Measurements from ENCODE around the gene ERC2.
"Not testable (repeated sequence)": the region's sequence is repeated elsewhere in the genome, so short reads cannot be mapped to it uniquely, and the experiment has no call there.

Gene ERC2

GRCh38 chr3:56086355-56086754 lies 381.9 kb downstream of the ERC2 start:
- no peak overlapping the region for H3K9ac ChIP-seq (ENCODE audit: low read length)
- H3K27me3 ChIP-seq (ENCODE audit: control insufficient read depth, insufficient read depth, low read length): no peaks in the 10 kb centered on the region
- H3K27ac ChIP-seq (ENCODE audit: low read depth, low read length): no peak overlapping the region
- no peak overlapping the region for H3K4me3 ChIP-seq (ENCODE audit: low read length)
- no peaks in the 10 kb centered on the region for H3K4me1 ChIP-seq (ENCODE audit: control insufficient read depth, insufficient read depth, low read length)
- H3K36me3 ChIP-seq (ENCODE audit: control insufficient read depth, insufficient read depth, low read length): no peaks in the 10 kb centered on the region

- H3K4me3 ChIP-seq (ENCODE audit: low read length): no peak overlapping the region
- H3K27me3 ChIP-seq (ENCODE audit: control insufficient read depth, insufficient read depth, low read length): no peaks in the 10 kb centered on the region
- H3K27ac ChIP-seq (ENCODE audit: low read depth, low read length): no peak overlapping the region
- H3K9ac ChIP-seq (ENCODE audit: low read length): no peak overlapping the region
- H3K36me3 ChIP-seq (ENCODE audit: control insufficient read depth, insufficient read depth, low read length): no peaks in the 10 kb centered on the region
- no peaks in the 10 kb centered on the region for H3K4me1 ChIP-seq (ENCODE audit: control insufficient read depth, insufficient read depth, low read length)
Measured at GRCh38 chr3:56081246-56081645, 387.0 kb downstream of the ERC2 start.

DNA sequence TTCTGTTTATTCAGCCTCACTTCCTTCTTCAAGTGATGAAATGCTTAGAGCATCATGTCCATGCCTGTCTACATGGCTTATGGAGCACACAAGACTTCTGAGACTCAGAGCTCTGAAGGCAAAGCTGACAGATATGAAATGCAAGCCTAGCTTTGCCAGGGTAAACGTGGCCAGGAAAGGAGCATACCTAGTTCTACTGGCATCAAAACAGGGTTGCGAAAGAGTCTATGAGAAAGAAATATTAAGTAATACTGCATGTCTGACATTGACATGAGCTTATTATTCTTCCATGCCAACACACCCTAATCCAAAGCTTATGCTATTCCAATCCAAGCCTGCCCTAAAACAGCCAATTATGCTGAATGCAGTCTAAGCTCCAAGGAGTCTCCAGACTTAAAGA lies 391.5 kb downstream of the ERC2 start:
- no peaks in the 10 kb centered on the region for H3K4me1 ChIP-seq (ENCODE audit: control insufficient read depth, insufficient read depth, low read length)
- no peaks in the 10 kb centered on the region for H3K36me3 ChIP-seq (ENCODE audit: control insufficient read depth, insufficient read depth, low read length)
- no peak overlapping the region for H3K9ac ChIP-seq (ENCODE audit: low read length)
- H3K27ac ChIP-seq (ENCODE audit: low read depth, low read length): no peak overlapping the region
- no peaks in the 10 kb centered on the region for H3K27me3 ChIP-seq (ENCODE audit: control insufficient read depth, insufficient read depth, low read length)
- no peak overlapping the region for H3K4me3 ChIP-seq (ENCODE audit: low read length)

GRCh38 chr3:56075089-56075488 lies 393.2 kb downstream of the ERC2 start:
- Histone ChIP-seq H3K4me3 (ENCODE audit: low read length) (no peak overlapping the region), H3K27ac (ENCODE audit: low read depth, low read length) (no peak overlapping the region), H3K9ac (ENCODE audit: low read length) (no peak overlapping the region), H3K4me1 (ENCODE audit: control insufficient read depth, insufficient read depth, low read length) (no peaks in the 10 kb centered on the region), H3K36me3 (ENCODE audit: control insufficient read depth, insufficient read depth, low read length) (no peaks in the 10 kb centered on the region), H3K27me3 (ENCODE audit: control insufficient read depth, insufficient read depth, low read length) (no peaks in the 10 kb centered on the region)

DNA sequence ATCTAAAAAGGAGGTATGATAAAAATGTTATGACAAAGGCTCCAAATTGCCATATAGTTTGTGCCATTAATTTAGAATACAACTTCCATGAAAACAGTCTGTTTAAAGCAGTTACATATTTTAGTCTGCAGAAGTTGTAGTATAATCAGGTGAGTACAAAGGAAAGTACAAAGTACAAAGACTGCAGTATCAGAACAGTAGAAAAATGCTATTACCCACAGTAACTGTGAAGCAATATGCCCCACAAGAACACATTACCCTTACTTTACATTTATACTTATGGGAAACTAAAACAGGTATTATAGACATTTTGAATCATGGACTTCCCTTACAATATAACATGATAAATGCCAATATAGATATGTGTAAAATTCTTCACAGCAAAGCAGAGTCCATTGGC lies 398.5 kb downstream of the ERC2 start:
- no peak overlapping the region for H3K4me3 ChIP-seq (ENCODE audit: low read length)
- no peak overlapping the region for H3K27ac ChIP-seq (ENCODE audit: low read depth, low read length)
- H3K27me3 ChIP-seq (ENCODE audit: control insufficient read depth, insufficient read depth, low read length): no peaks in the 10 kb centered on the region
- no peak overlapping the region for H3K9ac ChIP-seq (ENCODE audit: low read length)
- H3K36me3 ChIP-seq (ENCODE audit: control insufficient read depth, insufficient read depth, low read length): no peaks in the 10 kb centered on the region
- no peaks in the 10 kb centered on the region for H3K4me1 ChIP-seq (ENCODE audit: control insufficient read depth, insufficient read depth, low read length)

GRCh38 chr3:56066405-56066804 lies 401.9 kb downstream of the ERC2 start:
- H3K4me1 ChIP-seq (ENCODE audit: control insufficient read depth, insufficient read depth, low read length); H3K27ac ChIP-seq (ENCODE audit: low read depth, low read length); H3K9ac ChIP-seq (ENCODE audit: low read length); H3K36me3 ChIP-seq (ENCODE audit: control insufficient read depth, insufficient read depth, low read length); H3K27me3 ChIP-seq (ENCODE audit: control insufficient read depth, insufficient read depth, low read length); H3K4me3 ChIP-seq (ENCODE audit: low read length): not testable (repeated sequence)

- no peak overlapping the region for H3K27ac ChIP-seq (ENCODE audit: low read depth, low read length)
- H3K4me3 ChIP-seq (ENCODE audit: low read length): no peak overlapping the region
- H3K36me3 ChIP-seq (ENCODE audit: control insufficient read depth, insufficient read depth, low read length): no peaks in the 10 kb centered on the region
- H3K9ac ChIP-seq (ENCODE audit: low read length): no peak overlapping the region
- no peaks in the 10 kb centered on the region for H3K4me1 ChIP-seq (ENCODE audit: control insufficient read depth, insufficient read depth, low read length)
- H3K27me3 ChIP-seq (ENCODE audit: control insufficient read depth, insufficient read depth, low read length): no peaks in the 10 kb centered on the region
Measured at GRCh38 chr3:56064684-56065083, 403.6 kb downstream of the ERC2 start.

DNA sequence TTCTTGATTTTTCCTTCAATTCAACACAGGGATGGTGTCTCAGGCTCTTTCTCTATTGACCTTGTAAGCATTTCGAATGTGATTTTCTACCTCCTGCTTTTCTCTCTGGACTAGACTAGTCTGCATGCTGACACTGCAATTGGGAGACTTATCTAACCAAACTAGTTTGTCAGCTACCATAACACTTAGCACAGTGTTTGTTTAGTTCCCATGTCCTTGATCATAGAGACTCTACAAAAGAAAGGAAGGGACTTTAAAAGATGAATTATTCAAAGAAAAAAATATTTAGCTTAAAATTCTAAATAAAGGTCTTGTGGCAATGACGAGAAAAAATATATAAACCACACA lies 407.0 kb downstream of the ERC2 start:
- Histone ChIP-seq H3K9ac (ENCODE audit: low read length) (no peak overlapping the region), H3K27ac (ENCODE audit: low read depth, low read length) (no peak overlapping the region), H3K27me3 (ENCODE audit: control insufficient read depth, insufficient read depth, low read length) (no peaks in the 10 kb centered on the region), H3K36me3 (ENCODE audit: control insufficient read depth, insufficient read depth, low read length) (no peaks in the 10 kb centered on the region), H3K4me1 (ENCODE audit: control insufficient read depth, insufficient read depth, low read length) (no peaks in the 10 kb centered on the region), H3K4me3 (ENCODE audit: low read length) (no peak overlapping the region)

DNA sequence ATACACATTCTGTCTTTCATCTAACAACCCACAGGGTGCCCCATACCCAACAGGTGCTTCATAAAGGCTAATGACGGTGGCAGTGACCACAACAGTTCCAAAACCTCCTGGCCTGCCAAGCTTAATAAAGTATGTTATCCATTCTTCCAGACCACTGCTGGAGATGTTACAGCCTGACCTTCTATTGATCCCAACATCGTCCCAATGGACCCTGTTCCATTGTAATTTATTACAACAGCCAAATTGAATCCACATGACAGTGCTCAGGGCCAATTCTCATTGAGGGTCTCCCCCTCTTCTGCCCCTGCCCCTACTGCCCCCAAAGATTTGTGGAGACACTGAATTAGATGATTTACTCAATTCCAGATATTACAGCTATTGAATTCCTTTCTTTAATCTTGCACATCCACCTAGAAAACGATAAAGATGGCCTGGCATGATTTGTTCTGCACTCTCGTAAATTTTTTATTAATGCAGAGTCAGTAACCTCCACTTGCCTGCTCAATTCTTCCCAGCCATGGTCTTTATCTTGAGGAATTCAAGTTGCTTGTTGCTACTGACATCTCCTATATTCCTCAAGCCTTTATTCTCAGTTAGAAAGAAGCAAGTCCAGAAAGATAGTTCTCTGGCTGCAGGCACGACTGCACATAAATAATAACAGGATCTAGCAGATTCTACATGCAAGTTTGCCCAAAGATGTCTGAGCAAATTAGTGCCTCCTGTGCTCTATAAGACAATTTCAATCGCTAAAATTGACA lies 407.6 kb downstream of the ERC2 start:
- no peak overlapping the region for H3K27ac ChIP-seq (ENCODE audit: low read depth, low read length)
- H3K9ac ChIP-seq (ENCODE audit: low read length): no peak overlapping the region
- no peaks in the 10 kb centered on the region for H3K4me1 ChIP-seq (ENCODE audit: control insufficient read depth, insufficient read depth, low read length)
- no peaks in the 10 kb centered on the region for H3K27me3 ChIP-seq (ENCODE audit: control insufficient read depth, insufficient read depth, low read length)
- H3K4me3 ChIP-seq (ENCODE audit: low read length): no peak overlapping the region
- H3K36me3 ChIP-seq (ENCODE audit: control insufficient read depth, insufficient read depth, low read length): no peaks in the 10 kb centered on the region

DNA sequence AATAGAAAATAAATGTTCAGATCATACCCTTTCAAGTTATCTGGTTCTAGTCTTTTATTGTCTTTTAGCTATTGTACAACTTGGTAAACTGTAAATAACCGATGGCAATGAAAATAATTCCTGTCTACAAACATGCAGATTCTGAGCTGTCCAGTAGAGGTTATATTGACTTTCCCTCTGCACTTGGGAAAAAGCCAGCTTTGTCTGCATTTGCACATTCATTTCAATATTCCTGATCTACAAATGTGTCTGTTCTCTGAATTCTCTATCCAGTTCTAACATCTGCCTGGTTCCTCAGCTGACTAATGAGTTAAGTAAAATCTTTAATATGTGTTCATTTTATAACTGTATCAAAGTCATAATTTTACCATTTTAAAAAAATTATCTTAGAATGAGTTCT lies 408.5 kb downstream of the ERC2 start:
- Histone ChIP-seq H3K4me3 (ENCODE audit: low read length) (no peak overlapping the region), H3K4me1 (ENCODE audit: control insufficient read depth, insufficient read depth, low read length) (no peaks in the 10 kb centered on the region), H3K27ac (ENCODE audit: low read depth, low read length) (no peak overlapping the region), H3K9ac (ENCODE audit: low read length) (no peak overlapping the region), H3K36me3 (ENCODE audit: control insufficient read depth, insufficient read depth, low read length) (no peaks in the 10 kb centered on the region), H3K27me3 (ENCODE audit: control insufficient read depth, insufficient read depth, low read length) (no peaks in the 10 kb centered on the region)

DNA sequence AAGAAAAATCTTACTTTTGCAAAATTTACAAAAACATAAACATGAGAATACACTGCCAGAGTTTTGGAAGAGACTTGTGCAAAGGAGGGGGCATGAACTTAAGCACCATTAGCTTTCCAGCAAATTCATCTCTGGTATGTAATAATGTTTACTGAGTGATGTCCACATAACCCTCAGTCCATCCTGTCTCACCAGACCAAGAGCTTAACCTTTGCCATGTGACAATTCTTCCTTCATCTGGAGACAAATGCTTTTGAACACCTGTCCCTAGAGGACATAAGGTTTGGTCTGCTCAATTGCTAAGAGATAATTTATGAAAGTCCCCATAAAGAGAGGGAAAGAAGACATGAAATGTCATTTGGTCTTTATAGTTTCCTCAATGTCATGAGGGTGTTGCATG lies 412.3 kb downstream of the ERC2 start:
- H3K4me3 ChIP-seq (ENCODE audit: low read length): no peak overlapping the region
- no peaks in the 10 kb centered on the region for H3K27me3 ChIP-seq (ENCODE audit: control insufficient read depth, insufficient read depth, low read length)
- H3K4me1 ChIP-seq (ENCODE audit: control insufficient read depth, insufficient read depth, low read length): no peaks in the 10 kb centered on the region
- H3K9ac ChIP-seq (ENCODE audit: low read length): no peak overlapping the region
- H3K27ac ChIP-seq (ENCODE audit: low read depth, low read length): no peak overlapping the region
- no peaks in the 10 kb centered on the region for H3K36me3 ChIP-seq (ENCODE audit: control insufficient read depth, insufficient read depth, low read length)

DNA sequence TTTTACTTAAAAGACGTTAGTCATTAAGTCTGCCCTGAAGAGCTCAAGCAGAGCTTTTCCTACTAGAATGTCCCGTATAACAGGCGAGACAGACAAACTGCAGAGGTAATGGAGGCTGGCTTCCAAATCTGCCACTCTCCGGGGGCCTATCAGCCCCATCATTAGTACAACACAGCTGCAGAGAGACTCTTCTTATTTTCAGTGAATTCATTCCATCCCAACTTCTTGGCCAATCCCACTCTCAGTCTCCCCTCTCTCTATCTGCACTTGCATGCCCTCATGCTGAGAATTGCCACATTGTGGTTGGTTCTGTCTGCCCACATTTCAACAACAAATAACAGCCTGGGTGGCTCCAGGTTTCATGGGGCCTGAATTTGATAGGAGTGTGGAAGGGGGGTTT lies 412.7 kb downstream of the ERC2 start:
- no peak overlapping the region for H3K4me3 ChIP-seq (ENCODE audit: low read length)
- no peaks in the 10 kb centered on the region for H3K4me1 ChIP-seq (ENCODE audit: control insufficient read depth, insufficient read depth, low read length)
- H3K27me3 ChIP-seq (ENCODE audit: control insufficient read depth, insufficient read depth, low read length): no peaks in the 10 kb centered on the region
- no peaks in the 10 kb centered on the region for H3K36me3 ChIP-seq (ENCODE audit: control insufficient read depth, insufficient read depth, low read length)
- no peak overlapping the region for H3K9ac ChIP-seq (ENCODE audit: low read length)
- H3K27ac ChIP-seq (ENCODE audit: low read depth, low read length): no peak overlapping the region

DNA sequence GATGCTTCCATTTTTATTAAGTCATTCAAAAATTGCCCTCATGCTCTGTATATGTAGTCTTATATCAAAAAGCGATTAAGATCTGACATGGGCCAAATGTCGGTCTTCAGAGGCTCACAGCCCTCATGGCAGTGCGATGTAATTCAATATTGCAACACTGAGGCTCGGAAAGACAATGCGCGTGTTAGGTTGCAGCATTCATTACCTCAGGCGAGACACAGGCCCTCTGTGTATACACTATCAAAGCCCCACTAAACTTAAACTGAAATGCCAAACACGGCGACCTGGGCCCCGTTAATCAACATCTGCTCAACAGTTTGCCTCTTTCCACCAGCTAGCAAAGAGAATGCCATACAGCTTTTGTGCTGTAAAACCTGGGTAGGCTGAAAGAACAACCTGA lies 413.4 kb downstream of the ERC2 start:
- no peaks in the 10 kb centered on the region for H3K27me3 ChIP-seq (ENCODE audit: control insufficient read depth, insufficient read depth, low read length)

More for the DNA sequence above, 413.4 kb downstream of the ERC2 start:
- Histone ChIP-seq H3K27ac (ENCODE audit: low read depth, low read length) (no peak overlapping the region), H3K4me1 (ENCODE audit: control insufficient read depth, insufficient read depth, low read length) (no peaks in the 10 kb centered on the region), H3K9ac (ENCODE audit: low read length) (no peak overlapping the region), H3K36me3 (ENCODE audit: control insufficient read depth, insufficient read depth, low read length) (no peaks in the 10 kb centered on the region), H3K4me3 (ENCODE audit: low read length) (no peak overlapping the region)
